Endodermal cell (in vitro differentiated cells): ENCODE measurements around the gene GMPPB. TPM values are rescaled to one million over a fixed set of nuclear protein-coding genes. Genes with fewer than 3 reads are reported as not detected.
A peak's percentile ranks its signal among the peaks of the same experiment; 100 is the strongest.

Experiments
- DNase-seq: peaks from one replicate; pipeline ENCODE4 v3.0.0-alpha.2; 2017
- H3K27ac ChIP-seq: 2 replicates; pipeline ENCODE4 v1.5.1; 2013; ENCODE audit warnings: mild to moderate bottlenecking, low read depth, low read length, moderate library complexity
- H3K27me3 ChIP-seq: 2 replicates; pipeline ENCODE4 v1.6.1; 2013; ENCODE audit warnings: mild to moderate bottlenecking, low read length, moderate library complexity; ENCODE audit not compliant: insufficient read depth, control insufficient read depth, poor library complexity, severe bottlenecking
- H3K36me3 ChIP-seq: 2 replicates; pipeline ENCODE4 v1.7.0; 2013; ENCODE audit warnings: mild to moderate bottlenecking, low read length, moderate library complexity; ENCODE audit not compliant: control insufficient read depth, insufficient read depth
- H3K4me1 ChIP-seq: one replicate; pipeline ENCODE4 v1.7.0; 2013; ENCODE audit warnings: low read length; ENCODE audit not compliant: control insufficient read depth, insufficient read depth
- H3K4me3 ChIP-seq: 2 replicates; pipeline ENCODE4 v1.5.1; 2013; ENCODE audit warnings: mild to moderate bottlenecking, low read length, moderate library complexity
- H3K9ac ChIP-seq: 2 replicates; pipeline ENCODE4 v1.6.1; 2013; ENCODE audit warnings: mild to moderate bottlenecking, low read length, moderate library complexity; ENCODE audit not compliant: poor library complexity, severe bottlenecking; ENCODE audit errors: extremely low read depth
- H3K9me3 ChIP-seq: 2 replicates; pipeline ENCODE4 v1.6.1; 2013; ENCODE audit warnings: mild to moderate bottlenecking, low read length, moderate library complexity; ENCODE audit not compliant: control insufficient read depth
- H3K27ac Mint-ChIP-seq: 2 replicates; pipeline ENCODE4 v1.8.0; 2020; ENCODE audit warnings: mixed read lengths
- H3K27me3 Mint-ChIP-seq: 2 replicates; pipeline ENCODE4 v1.8.0; 2021; ENCODE audit warnings: mild to moderate bottlenecking, mixed read lengths; ENCODE audit not compliant: insufficient read depth
- H3K36me3 Mint-ChIP-seq: 2 replicates; pipeline ENCODE4 v1.8.0; 2020; ENCODE audit warnings: low read depth, mixed read lengths
- H3K4me1 Mint-ChIP-seq: 2 replicates; pipeline ENCODE4 v1.8.0; 2020; ENCODE audit warnings: mixed read lengths
- H3K4me3 Mint-ChIP-seq: 2 replicates; pipeline ENCODE4 v1.8.0; 2020; ENCODE audit warnings: mild to moderate bottlenecking, moderate library complexity, mixed read lengths
- H3K9me3 Mint-ChIP-seq: 2 replicates; pipeline ENCODE4 v1.8.0; 2020; ENCODE audit warnings: mild to moderate bottlenecking, mixed read lengths
- CTCF ChIP-seq: fragments of 200-600 bp; sonication (generic); conservative IDR thresholded peaks from 2 replicates; pipeline ENCODE4 v1.5.0; 2021; ENCODE audit warnings: antibody characterized with exemption, mild to moderate bottlenecking
- WGBS, 2 experiments: methylation state at CpG; one replicate each; pipeline versions ENCODE4 v1.1.5 to v1.1.7; 2013; ENCODE audit warnings: missing lambda C conversion rate in 2 of 2, mixed read lengths in 1 of 2; ENCODE audit not compliant: insufficient coverage in 1 of 2, insufficient read length in 1 of 2; 5-methylcytosine and 5-hydroxymethylcytosine counted together
- total RNA-seq, 2 donors: library from RNA; stranded (reverse); fragmentation: NEBNext Ultra II Directional in 1 of 2; extraction: Animal tissue kit (Norgen Biotek cat#: 25700) in 1 of 2; gene quantifications; 2 replicates in 1 of 2; 3 replicates in 1 of 2; pipeline ENCODE4 v1.2.1, GENCODE V29; 2021

The GMPPB gene
- total RNA-seq, 2 donors from 2014 or later, result 35.5 to 38.2 TPM

- Histone ChIP-seq H3K4me1 (peaks cover 7% of the 10 kb centered on the region), H3K4me3 (no peak overlapping the region), H3K27ac (no peak overlapping the region), H3K9ac (no peak overlapping the region), H3K27me3 (no peaks in the 10 kb centered on the region), H3K9me3 (no peaks in the 10 kb centered on the region), H3K36me3 (peaks cover 64% of the 10 kb centered on the region)
- H3K36me3 Mint-ChIP-seq, result peaks cover 39% of the 10 kb centered on the region
- H3K27ac Mint-ChIP-seq, result no peak overlapping the region
- H3K4me1 Mint-ChIP-seq, result peaks cover 3% of the 10 kb centered on the region
- WGBS, 2 experiments, result 94 to 97% methylated on average over 7 to 11 of the region's 11 CpGs
- H3K4me3 Mint-ChIP-seq, result no peak overlapping the region
- H3K27me3 Mint-ChIP-seq, result no peaks in the 10 kb centered on the region
- no peaks in the 10 kb centered on the region for H3K9me3 Mint-ChIP-seq
- no peak for TF ChIP-seq CTCF
- no peak for DNase-seq
These were observed 2.3 kb upstream of the GMPPB start for GRCh38 chr3:49725906-49726681.

- peak; percentile 59 for DNase-seq
- WGBS, 2 experiments, result 51 to 83% methylated on average over 5 to 6 of the region's 6 CpGs
- TF ChIP-seq CTCF, result no peak
- Mint-ChIP-seq H3K4me1 (peaks cover 4% of the 10 kb centered on the region), H3K27ac (peak overlapping the region; percentile 99), H3K9me3 (no peaks in the 10 kb centered on the region), H3K4me3 (peak overlapping the region; percentile 87), H3K36me3 (peaks cover 39% of the 10 kb centered on the region), H3K27me3 (no peaks in the 10 kb centered on the region)
- Histone ChIP-seq H3K27me3 (no peaks in the 10 kb centered on the region), H3K4me1 (peaks cover 7% of the 10 kb centered on the region), H3K9me3 (no peaks in the 10 kb centered on the region), H3K4me3 (peak overlapping the region; percentile 80), H3K36me3 (peaks cover 63% of the 10 kb centered on the region), H3K9ac (peak overlapping the region; percentile 98), H3K27ac (peak overlapping the region; percentile 86)
These were observed 835 bp upstream of the GMPPB start for GRCh38 chr3:49724586-49724985.

- Mint-ChIP-seq H3K9me3 (no peaks in the 10 kb centered on the region), H3K4me3 (peak overlapping the region; percentile 87), H3K4me1 (peaks cover 10% of the 10 kb centered on the region), H3K36me3 (peaks cover 34% of the 10 kb centered on the region), H3K27me3 (peaks cover 1% of the 10 kb centered on the region), H3K27ac (peak overlapping the region; percentile 97)
- Histone ChIP-seq H3K9ac (peak overlapping the region; percentile 98), H3K4me3 (peak overlapping the region; percentile 97), H3K9me3 (no peaks in the 10 kb centered on the region), H3K36me3 (peaks cover 55% of the 10 kb centered on the region), H3K27ac (peak overlapping the region; percentile 92), H3K27me3 (no peaks in the 10 kb centered on the region), H3K4me1 (peaks cover 7% of the 10 kb centered on the region)
- peak; percentile 84 for DNase-seq
- WGBS, 2 experiments, result 0 to 4% methylated on average over 17 to 20 of the region's 20 CpGs
- TF ChIP-seq CTCF, result no peak
These were observed 489 bp downstream of the GMPPB start for GRCh38 chr3:49723296-49723627.
